Mammary epithelial cell (primary cell): ENCODE measurements around the gene ANKIB1.

Experiments
- EZH2 ChIP-seq: IDR thresholded peaks from 2 replicates; pipeline ENCODE4 v1.6.1; 2012; ENCODE audit warnings: low read length, inconsistent platforms, borderline replicate concordance
- TF ChIP-seq, protein P1 (sequence below), 2 donors: IDR thresholded peaks in 1 of 2; conservative IDR thresholded peaks in 1 of 2; 2 replicates each; pipeline ENCODE4 v1.5.1; 2011 to 2012; ENCODE audit warnings: inconsistent platforms in 2 of 2, low read length in 2 of 2, mild to moderate bottlenecking in 2 of 2, control low read depth in 1 of 2, low read depth in 1 of 2; ENCODE audit not compliant: insufficient read depth in 1 of 2; ENCODE audit errors: extremely low read depth in 1 of 2

DNA sequence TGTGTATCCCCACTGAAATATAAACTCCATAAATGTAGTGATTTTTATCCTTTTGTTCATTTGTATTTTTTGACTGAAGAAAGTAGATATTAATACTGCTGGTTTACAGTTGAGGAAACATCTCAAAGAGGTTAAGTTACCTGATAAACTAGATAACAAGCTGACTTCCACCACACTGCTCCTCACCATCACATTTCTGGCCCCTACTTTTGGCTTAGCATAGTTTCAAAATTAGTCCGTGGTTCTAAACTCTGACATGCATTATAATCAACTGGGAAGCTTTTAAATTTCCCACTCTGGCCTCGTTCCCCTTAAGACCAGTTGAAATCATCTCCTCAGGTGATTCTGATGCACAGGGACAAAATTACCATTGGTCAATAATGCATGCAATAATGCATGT, 43.5 kb downstream of the ANKIB1 start:
- TF ChIP-seq, protein P1, sequence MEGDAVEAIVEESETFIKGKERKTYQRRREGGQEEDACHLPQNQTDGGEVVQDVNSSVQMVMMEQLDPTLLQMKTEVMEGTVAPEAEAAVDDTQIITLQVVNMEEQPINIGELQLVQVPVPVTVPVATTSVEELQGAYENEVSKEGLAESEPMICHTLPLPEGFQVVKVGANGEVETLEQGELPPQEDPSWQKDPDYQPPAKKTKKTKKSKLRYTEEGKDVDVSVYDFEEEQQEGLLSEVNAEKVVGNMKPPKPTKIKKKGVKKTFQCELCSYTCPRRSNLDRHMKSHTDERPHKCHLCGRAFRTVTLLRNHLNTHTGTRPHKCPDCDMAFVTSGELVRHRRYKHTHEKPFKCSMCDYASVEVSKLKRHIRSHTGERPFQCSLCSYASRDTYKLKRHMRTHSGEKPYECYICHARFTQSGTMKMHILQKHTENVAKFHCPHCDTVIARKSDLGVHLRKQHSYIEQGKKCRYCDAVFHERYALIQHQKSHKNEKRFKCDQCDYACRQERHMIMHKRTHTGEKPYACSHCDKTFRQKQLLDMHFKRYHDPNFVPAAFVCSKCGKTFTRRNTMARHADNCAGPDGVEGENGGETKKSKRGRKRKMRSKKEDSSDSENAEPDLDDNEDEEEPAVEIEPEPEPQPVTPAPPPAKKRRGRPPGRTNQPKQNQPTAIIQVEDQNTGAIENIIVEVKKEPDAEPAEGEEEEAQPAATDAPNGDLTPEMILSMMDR (conservative IDR thresholded peaks at IDR 0.05 in 1 of 2, IDR thresholded peaks at IDR 0.05 in 1 of 2; ENCODE audit: extremely low read depth in 1 of 2, insufficient read depth in 1 of 2, low read depth in 1 of 2, low read length in 2 of 2): no peak
- TF ChIP-seq EZH2: no peak
